HG02798 (cell line): Measurements from ENCODE around the gene SFXN5.

Experiments used
- ATAC-seq: cut with Tn5 transposase; IDR thresholded peaks from one replicate; pipeline ENCODE4 v1.9.1; 2021; ENCODE audit warnings: mild to moderate bottlenecking; ENCODE audit not compliant: unreplicated experiment, poor library complexity

Gene SFXN5

DNA sequence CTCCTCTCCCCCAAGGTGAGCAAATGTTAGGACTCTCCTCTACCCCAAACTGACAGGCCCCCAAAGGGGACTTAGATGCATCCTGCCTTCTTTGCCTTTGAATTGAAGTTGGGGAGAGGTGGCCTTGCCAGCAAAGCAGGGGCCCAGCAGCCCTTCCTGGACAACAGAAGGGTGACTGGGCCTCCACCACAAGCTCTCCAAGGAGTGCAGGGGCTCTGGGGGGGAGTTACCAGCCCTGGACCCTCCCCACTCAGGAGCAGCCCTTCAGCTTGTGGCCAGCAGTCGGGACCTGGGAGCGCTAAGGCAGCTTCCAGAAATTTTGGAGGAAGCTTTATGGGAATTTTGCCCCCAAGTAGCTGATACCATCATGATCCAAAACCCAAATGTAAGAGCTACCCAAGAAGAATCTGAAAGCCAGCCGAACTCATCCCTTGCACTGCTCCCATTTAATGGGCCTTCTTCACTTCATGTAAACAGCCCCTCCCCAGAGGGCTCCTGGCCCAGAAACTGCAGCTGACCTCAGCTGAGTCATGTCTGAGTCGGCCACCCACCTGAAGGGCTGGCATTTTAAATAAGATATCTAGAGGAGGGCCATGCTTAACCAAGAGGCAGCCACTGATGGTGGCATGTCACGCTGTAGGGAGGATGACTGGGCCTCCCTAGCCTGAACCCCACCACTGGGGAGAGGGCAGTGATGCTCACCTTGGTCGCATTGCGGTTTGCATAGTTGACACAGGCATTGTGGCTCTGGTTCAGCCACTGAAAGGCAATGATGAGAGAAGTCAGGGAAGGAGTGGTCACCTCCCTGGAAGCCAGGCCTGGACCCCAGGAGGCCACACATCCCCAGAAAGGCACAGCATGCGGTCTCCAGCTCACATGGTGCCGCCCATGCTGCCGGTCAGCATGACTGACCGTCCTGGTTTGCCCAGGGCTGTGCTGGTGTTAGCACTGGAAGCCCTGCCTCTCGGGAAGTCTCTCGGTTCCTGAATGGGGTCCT lies 71.5 kb downstream of the SFXN5 start:
- ATAC-seq = no peak

DNA sequence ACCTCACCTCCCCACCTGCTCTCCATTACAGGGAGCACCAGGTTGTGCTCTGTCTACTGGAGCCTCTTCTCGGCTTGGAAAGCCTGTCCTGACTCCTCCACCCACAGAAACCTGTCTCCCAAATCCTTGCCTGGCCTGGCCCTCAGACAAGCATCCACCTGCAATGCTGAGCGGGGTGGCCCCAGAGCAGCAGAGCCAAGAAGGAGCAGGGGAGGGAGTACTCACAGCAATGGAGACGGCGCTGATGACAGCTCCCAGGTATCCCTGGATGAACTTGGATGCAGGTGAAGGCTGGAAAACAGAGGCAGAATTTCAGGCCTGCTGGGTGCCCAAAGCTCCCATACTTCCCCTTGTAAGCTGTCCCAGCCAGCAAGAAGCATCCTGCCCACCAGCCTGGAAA lies 72.8 kb downstream of the SFXN5 start:
- ATAC-seq = no peak

DNA sequence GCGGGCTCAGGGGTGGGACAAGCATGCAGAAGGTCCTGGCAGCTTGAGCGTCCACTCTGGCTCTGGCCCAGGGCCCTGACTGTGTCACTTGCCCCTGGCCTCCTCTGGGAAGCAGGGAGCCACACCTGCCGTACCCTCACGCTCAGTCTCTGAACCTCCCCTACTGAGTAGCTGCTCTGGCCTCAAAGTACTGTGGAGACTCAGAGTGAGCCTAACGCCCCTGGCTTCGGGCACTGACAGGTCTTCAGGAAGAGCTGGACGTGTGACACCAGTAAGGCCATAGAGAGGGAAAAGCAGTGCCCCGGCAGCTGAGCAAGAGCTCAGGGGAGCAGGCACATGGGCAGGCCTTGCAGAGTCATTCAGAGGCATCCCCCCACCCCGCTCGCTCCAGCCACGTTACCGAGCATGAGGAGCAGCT lies 73.3 kb downstream of the SFXN5 start:
- no peak for ATAC-seq

DNA sequence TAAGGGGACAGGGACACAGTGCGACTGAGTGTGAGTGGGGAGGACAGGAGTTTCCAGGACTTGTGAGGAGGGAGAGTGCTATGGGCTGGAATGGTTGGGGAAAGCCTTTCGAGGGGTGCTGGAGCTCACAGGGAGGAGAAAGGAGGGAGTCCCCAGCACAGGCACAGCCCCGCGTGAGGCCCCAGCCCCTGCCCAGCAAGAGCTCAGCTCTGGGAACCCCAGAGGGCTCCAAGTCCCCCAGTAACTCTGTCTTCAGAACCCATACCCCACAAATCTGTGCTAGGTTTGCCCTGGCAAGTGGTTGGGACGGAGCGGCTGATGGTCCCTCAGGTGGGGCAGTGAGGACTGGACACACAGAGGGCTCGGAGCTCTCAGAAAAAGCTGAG lies 75.4 kb downstream of the SFXN5 start:
- no peak for ATAC-seq

DNA sequence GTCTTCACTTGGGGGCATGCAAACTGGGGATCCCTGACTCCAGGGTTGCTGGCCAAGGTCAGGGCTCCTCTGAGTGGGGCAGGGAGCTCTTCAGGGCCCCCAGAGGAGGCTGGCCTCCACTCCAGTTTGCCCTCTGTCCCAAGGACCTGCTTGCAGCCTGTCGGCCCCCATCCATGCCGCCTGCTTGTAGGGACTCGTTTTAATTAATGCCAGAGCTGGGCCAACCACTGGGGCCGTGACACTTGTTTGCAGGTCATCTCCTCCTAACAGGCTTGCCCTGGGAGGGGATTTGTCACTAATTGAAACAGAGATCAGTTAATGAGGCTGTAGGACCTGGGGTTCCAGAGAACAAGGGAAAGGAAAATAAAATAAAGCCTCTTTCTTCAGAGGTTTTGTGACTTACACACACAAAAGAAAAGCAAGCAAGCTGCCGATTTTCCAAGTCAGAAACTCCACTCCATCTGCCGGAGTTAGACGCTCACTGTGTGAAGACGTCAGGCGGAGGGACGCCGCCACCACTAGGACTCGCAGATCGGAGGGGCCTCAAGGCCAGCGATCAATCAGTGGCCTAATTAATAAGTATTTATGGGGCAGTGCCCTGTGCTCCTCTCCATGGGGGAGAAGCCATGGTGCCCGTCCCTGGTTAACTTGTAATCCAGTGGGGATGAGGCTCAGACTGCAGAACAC lies 75.9 kb downstream of the SFXN5 start:
- no peak for ATAC-seq

DNA sequence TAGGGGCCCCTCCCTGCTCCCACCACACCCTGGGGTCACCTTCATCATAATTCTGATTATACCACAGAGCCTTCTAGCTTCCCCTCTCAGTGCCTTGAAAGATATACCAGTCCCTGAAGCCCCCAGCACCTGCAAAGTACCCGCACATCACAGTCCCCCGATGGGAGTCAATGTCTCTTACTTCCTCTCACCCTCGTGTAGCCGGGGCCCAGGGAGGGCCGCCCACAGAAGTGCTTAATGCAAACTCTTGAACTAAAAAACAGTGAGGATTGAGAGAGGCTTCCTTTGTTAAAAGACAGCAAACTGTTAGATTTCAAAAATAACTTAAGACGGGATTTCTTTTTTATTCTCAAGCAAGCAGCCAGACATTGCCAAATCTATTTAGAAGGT lies 76.5 kb downstream of the SFXN5 start:
- no peak for ATAC-seq

DNA sequence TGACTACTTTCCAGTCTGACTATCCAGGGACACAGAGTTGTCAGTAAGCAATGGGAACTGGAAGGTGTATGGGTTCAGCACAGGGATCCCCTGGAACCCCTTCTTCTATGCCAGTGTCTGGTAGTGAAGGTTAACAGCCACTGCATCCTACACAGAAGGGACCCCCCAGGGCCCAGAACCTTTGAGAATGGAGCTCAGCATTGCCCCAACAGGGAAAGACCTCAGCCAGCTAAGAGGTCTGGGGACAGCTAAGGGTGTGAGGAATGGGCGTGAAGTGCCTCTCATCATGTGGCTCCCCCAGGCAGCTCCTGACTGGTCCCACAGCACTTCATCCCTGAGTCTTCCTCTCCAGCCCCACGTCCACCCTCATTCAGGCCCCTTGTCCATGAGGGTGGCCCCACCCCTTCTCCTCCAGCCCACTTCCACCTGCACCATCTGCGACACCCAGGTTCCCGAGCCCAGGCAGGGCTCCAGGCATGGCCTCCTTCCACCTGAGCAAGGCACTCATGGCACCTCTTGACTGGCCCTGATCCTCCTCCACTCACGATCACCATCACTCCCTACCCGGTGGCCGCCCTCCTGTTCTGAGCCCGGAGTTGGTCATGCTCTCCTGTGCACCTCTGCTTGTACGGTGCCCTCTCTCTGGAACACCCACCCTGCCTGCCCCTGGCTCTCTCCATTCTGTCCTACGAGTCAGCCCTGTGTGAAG lies 77.1 kb downstream of the SFXN5 start:
- no peak for ATAC-seq

DNA sequence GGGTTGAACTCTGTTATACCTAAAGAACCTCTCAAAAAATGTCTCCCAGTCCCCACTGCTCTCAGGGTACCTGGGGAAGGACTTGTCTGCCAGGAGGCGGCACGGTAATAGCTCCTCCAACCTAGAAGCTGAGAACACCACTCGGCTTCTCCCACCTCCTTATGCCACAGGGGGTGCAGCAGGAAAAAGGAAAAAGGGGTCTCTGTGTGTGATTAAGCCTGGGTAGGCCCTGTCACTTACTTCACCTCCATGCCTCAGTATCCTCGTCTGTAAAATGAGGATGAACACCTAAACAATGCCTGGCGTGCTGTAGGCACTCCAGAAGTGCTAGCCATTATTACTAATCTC lies 77.6 kb downstream of the SFXN5 start:
- ATAC-seq = no peak

DNA sequence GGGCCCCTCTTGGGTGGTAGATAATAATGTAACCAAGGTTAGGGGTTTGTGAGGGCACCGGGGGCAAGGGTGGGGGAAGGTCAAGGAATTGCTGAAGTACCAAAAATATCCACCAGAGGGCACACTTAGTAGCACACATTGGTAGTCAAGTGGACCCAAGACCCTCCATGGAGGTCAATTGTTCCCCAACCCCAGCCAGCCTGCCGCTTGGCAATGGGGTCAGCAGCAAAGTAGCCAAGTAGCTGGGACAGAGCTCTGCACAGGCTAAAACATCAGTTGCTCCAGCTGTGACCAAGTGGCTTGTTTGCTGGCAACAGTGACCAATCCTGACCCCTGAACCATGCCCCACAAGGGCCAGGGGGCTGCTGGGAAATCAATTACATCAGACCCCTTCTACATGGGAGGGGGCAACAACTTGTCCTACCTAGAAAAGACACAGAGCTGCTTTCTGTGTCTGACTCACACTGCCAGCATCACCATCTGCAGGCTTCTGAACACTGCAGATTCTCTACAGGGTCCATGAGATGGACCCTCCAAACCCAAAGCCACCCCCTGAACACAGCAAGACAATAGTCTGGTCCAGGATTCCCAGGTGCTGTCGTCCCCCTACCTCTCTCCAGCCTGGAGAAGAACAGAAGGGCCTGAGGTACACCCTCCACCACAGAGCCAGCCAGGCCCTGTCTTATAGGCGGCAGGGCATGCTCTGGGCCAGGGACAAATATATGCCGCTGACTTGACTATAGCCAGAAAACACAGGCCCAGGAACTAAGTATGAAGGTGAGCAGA lies 78.2 kb downstream of the SFXN5 start:
- peak; percentile 58 for ATAC-seq

DNA sequence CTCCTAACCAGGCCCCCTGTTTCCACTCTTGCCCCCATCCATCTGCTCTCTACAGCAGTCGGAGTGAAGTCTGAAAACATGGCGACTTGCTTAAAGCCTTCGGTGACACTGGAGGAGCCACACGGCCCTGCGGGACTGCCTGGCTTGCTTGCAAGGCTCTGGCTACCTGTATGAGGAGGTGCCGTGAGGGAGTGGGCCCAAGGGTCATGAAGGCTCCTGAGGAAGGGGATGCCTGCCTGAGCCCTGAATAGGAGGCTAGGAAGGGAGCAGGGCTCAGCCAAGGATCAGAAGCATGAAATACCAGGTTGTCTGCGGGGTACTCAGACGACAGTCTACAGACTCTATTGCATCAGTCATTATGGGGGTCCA lies 78.8 kb downstream of the SFXN5 start:
- ATAC-seq = no peak

DNA sequence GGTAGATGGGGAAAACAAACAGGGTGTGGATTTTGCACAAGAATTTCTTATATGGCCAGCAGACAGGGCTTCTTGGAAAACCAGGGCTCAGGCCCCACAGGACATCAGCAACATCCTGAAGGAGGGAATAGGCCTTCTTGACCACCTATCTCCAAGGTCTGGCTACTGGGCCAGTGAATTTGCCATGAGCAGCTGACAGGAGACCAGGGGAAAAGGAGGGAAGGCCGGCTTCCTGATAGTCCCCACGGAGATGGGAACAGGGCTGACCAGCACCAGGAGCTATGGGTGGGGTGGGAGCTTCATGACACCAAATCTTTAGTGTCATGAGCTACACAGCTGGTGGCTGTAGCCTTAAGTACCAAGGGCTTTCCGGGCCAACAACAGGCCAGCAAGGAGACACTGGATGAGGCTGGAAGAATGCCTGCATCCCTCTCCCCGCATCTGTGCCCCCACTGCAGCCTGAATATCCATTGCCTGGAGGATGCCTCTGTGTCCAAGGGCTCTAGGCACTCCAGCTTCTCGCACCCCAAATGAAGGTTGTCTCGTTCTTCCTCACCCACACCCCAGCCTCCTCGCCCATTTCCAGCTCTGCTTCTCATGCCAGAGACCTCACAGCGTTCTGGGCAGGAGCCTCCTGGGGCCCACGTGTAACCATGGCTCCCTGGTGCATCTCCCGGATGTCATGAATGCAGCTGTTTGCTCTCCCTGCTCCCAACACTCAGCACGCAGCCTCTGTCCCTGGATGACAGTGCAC lies 79.4 kb downstream of the SFXN5 start:
- ATAC-seq = no peak

DNA sequence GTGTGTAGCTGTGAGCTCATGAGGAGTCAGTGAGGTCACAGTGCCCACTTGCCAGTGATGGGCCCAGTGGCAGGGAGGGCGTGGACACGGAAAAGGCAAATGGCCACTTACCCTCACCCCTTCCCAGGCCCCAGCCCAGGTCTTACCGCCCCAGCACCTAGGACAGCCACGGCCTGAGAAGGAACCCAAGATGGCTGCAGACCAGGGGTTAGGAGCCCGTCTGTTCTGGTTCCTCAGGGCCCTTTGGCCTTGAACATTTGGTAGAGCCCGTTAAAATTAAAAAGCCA lies 80.1 kb downstream of the SFXN5 start:
- ATAC-seq = no peak

DNA sequence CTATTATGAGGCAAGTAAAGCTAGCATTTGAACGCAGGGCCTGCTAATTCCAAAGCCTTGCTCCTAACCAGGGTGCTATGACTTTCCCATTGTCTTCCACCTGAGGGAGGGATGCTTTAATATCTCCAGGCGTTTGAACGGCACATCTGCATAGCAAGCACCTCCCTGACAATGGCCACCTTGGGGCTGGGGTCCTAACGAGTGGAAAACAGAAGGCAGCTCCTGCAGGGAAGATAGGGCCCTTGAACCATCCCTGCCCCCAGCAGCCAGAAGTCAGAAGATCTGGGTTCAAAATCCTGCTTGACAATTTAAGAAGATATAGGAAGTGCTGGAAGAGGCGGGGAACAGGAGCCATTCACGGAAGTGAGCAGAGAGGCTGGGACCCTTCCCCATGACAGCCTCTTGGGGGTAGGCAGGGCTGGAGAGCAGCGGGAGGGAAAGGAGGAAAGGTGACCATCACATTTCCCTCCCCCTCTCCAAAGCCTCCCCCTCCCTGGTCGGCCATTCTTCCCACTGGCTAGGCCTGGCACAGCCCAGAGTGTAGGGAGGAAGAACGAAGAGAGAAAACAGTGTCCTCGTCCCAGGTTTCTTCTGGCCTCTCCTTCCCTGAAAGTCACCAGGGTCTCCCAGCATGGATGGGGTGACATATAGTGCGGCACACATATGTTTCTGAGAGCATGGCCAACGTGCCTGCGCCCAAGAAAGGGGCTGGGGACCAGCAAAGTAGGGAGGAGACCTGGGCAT lies 80.6 kb downstream of the SFXN5 start:
- ATAC-seq = no peak

DNA sequence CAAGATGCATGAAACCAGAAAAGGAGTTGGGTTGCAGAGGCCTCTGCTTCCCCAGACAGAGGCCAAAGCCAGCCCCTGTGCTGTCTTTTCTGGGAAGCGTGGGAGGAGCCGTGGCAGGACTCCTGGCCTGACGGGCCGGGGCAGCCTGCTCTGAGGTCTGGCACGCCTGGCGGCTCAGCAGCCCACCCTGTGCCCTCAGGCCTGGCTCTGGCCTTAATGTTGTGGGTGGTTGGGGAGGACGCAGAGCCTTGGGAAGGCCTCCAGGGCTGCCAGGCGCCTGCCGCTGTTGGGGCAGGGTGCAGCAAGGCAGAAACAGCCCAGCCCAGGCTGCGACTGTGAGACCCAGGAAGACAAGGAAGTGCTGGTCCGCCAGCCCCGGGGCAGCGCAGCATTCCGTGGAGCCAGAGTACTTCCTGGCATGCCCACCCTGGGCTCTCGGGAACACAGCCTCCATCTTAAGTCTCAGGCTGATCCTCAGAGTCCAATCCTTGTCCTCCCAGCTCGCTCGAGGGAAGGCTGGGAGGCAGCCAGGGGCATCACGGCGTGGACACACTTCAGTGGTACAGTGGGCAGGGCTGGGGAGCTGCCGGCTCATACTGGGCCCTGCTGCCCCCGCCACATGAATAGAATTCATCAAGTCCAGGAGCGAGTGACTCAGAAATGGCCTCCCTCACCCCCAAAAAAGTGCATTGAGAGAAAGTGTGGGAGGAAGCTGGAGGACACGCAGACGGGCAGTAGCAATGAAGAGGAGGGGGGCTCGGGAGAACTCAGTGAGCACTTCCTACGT lies 81.5 kb downstream of the SFXN5 start:
- no peak for ATAC-seq

DNA sequence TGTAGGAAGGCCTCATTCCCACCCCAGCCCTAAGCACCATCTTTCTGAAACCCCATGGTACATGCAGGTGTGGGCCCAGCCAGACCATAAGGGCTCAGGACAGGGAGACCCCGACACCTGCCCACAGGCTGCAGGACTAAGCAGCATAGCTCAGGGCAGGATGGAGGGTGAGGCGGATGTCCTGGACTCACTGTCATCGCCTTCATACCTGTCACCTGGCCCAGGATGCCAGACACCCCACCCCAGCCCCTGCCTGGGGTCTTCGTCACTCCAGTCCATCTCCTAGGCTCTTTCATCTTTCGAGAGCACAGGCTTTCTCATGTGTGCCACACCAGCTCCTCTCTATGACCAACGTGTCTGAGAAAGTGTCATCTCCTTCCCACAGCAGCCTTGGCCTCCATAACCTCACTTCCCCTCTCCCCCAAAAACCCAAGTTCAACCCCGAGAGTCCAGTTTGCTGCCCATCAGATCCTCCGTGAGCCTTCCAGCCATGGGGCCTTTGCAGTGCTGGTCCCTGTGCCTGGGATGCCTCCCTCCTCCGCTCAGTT lies 82.7 kb downstream of the SFXN5 start:
- no peak for ATAC-seq

DNA sequence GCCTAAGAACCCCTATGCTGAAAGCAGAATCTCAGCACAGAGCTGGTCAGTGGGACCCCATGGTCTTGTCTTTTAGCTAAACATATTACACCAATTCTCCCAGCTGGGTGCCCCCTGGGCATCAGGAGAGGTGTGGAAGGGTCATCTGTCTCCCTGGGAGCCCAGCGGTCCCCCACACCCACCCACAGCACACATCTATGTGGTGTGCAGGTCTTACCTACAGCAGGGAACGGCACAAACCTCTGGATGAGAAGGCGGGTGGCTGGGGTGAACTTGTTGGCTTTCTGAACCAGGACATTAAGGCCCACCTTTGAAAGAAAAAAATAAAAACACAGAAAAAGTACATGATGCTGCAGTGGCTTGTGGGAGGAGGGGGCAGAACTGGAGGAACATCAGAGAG lies 83.5 kb downstream of the SFXN5 start:
- ATAC-seq = no peak

DNA sequence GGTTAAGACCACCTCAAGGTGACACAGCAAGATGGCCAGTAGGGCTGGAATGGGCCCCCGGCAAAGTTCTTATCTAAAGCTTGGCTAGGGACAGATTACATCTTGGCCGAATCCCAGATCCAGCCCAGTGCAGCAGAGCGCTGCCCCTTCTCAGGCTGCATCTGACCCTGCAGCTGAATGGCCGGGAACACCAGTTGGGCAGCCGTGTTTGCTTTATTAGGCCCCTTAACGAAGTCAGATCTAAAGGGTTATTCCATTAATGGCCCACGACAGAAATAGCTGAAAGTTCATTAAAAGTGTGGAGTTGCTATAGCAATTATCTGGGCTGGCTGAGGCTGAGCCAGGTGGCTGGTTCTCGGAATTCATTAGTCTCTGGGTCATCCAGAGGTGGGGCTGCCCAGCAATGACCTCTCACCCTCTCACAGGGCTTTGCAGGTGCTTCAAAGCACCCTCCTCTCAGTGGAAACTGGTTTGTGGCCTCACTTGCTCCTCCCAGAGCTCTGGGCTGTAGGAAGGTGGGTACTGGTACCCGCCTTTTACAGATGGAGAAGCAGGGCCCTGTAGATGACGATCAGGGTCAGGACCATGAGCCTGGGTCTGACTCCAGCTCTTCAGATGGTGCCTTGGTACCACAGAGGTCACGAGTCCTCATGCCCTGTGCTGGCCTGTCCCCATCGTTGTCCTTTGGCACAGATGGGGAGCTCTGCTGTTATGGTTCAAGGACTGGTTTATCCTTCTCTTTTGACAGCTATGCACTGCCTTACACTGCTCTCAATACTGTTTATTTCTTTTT lies 85.4 kb downstream of the SFXN5 start:
- ATAC-seq = no peak
